Activated naive CD8-positive, alpha-beta T cell treated with anti-CD3 and anti-CD28 coated beads, Interleukin-2, amount 10 ng/mL, durations not matched to agents 7 days and 5 days (primary cell): ENCODE data around the gene ZNF229. TPM values are rescaled to one million over a fixed set of nuclear protein-coding genes. Genes with fewer than 3 reads are reported as not detected.
"Not testable (repeated sequence)": the region's sequence is repeated elsewhere in the genome, so short reads cannot be mapped to it uniquely, and the experiment has no call there.

Source experiments
- ATAC-seq: fragments of 150-1000 bp; cut with Tn5 transposase; one replicate; pipeline ENCODE4 v1.10.0; 2021; ENCODE audit warnings: low read depth, moderate library complexity
- POLR2A ChIA-PET: fragments of 350-600 bp; sonication (Branson Sonifier 250); formaldehyde crosslinking; loops from one replicate; lab custom pipeline; 2021; ENCODE audit warnings: antibody characterized with exemption; lab: Charles Lee
- DNase-seq: peaks from one replicate; pipeline ENCODE4 v3.0.0; 2021
- H3K27ac Mint-ChIP-seq: one replicate; pipeline ENCODE4 v1.8.0; 2022; ENCODE audit warnings: mild to moderate bottlenecking, mixed read lengths
- H3K27me3 Mint-ChIP-seq: one replicate; pipeline ENCODE4 v1.8.0; 2022; ENCODE audit warnings: mild to moderate bottlenecking, moderate library complexity, mixed read lengths
- H3K36me3 Mint-ChIP-seq: one replicate; pipeline ENCODE4 v1.8.0; 2021; ENCODE audit warnings: mild to moderate bottlenecking, mixed read lengths
- H3K4me1 Mint-ChIP-seq: one replicate; pipeline ENCODE4 v1.8.0; 2021; ENCODE audit warnings: mixed read lengths
- H3K4me3 Mint-ChIP-seq: one replicate; pipeline ENCODE4 v1.8.0; 2022; ENCODE audit warnings: mild to moderate bottlenecking, moderate library complexity, mixed read lengths
- H3K9me3 Mint-ChIP-seq: one replicate; pipeline ENCODE4 v1.8.0; 2021; ENCODE audit warnings: mixed read lengths
- total RNA-seq, 2 experiments: library from RNA; stranded (reverse); gene quantifications; one replicate each; pipeline ENCODE4 v1.2.3, GENCODE V29; 2021

Gene ZNF229
- total RNA-seq, 2 experiments from 2014 or later: 2.6 to 3.0 TPM

GRCh38 chr19:44401139-44402115 is 46.8 kb downstream of the ZNF229 start, which contains the start of gene ZNF285:
ZNF285 (minus strand) TSS chr19:44401608; CDS start chr19:44397213, 4,395 bp downstream.
- POLR2A ChIA-PET: no interaction called here
- DNase-seq (peak; percentile 89), ATAC-seq (peak; percentile 100)
- Mint-ChIP-seq H3K4me1 (peaks cover 4% of the 10 kb centered on the region), H3K27me3 (peaks cover 4% of the 10 kb centered on the region), H3K36me3 (peaks cover 19% of the 10 kb centered on the region), H3K9me3 (peaks cover 21% of the 10 kb centered on the region), H3K27ac (peak within 1 kb of the TSS; percentile 71), H3K4me3 (peak within 1 kb of the TSS; percentile 87)

- not testable (repeated sequence) for H3K4me3 Mint-ChIP-seq
Measured at GRCh38 chr19:44389268-44389667, 59.0 kb downstream of the ZNF229 start.

More at GRCh38 chr19:44389268-44389667, 59.0 kb downstream of the ZNF229 start:
- H3K27ac Mint-ChIP-seq, H3K27me3 Mint-ChIP-seq, POLR2A ChIA-PET, DNase-seq, ATAC-seq, H3K4me1 Mint-ChIP-seq: not testable (repeated sequence)
- Mint-ChIP-seq H3K36me3 (peaks cover 47% of the 10 kb centered on the region), H3K9me3 (peaks cover 40% of the 10 kb centered on the region)

Other genes with a start within 250 kb of the ZNF229 start
- 10 to 100 TPM; 40.6 to 42.2 TPM for gene ZNF227, start 235.9 kb downstream of the ZNF229 start, total RNA-seq
- 1 to 10 TPM; 1.0 to 1.6 TPM for gene ZNF233, start 188.6 kb downstream of the ZNF229 start, total RNA-seq
- gene ZNF235, start 143.4 kb downstream of the ZNF229 start, total RNA-seq: 1 to 10 TPM; 8.8 to 9.4 TPM
- gene ZNF112, start 91.8 kb downstream of the ZNF229 start, total RNA-seq: under 1 TPM; 0.28 to 0.30 TPM
- gene ZNF285, start 46.9 kb downstream of the ZNF229 start, total RNA-seq: 1 to 10 TPM; 3.3 to 3.9 TPM
- gene ZNF180, start 52.0 kb upstream of the ZNF229 start, total RNA-seq: 10 to 100 TPM; 15.4 to 16.4 TPM
- not detected for gene CEACAM20, start 81.2 kb upstream of the ZNF229 start, total RNA-seq
- gene IGSF23, start 165.1 kb upstream of the ZNF229 start, total RNA-seq: not detected
- 1 to 10 TPM; 3.5 to 4.2 TPM for gene PVR, start 195.4 kb upstream of the ZNF229 start, total RNA-seq
- under 1 TPM in 1 of 2 experiments, not detected in 1; 0.40 TPM for gene CEACAM19, start 223.0 kb upstream of the ZNF229 start, total RNA-seq